Adrenal gland (tissue), 5 donors: ENCODE measurements around the gene NUDCD3.

Source experiments
- POLR2A ChIP-seq, 2 donors: fragments of 450-650 bp; IDR thresholded peaks; one replicate each; pipeline ENCODE4 v1.6.1; 2017; ENCODE audit warnings: antibody characterized with exemption in 2 of 2, mild to moderate bottlenecking in 2 of 2, moderate library complexity in 1 of 2
- TF ChIP-seq, protein P1 (sequence below), 6 experiments: fragments of 450-650 bp in 4 of 6; fragments of 200-600 bp in 2 of 6; sonication (generic) in 1 of 6; IDR thresholded peaks; 1 replicate in 5 of 6; 2 replicates in 1 of 6; pipeline versions ENCODE4 v1.5.1 to v1.8.0; 2016 to 2021; ENCODE audit warnings: antibody characterized with exemption in 6 of 6, mild to moderate bottlenecking in 2 of 6, moderate library complexity in 1 of 6
- donor health status: DM: no; HTN: no; CAD: no.

- TF ChIP-seq, protein P1, sequence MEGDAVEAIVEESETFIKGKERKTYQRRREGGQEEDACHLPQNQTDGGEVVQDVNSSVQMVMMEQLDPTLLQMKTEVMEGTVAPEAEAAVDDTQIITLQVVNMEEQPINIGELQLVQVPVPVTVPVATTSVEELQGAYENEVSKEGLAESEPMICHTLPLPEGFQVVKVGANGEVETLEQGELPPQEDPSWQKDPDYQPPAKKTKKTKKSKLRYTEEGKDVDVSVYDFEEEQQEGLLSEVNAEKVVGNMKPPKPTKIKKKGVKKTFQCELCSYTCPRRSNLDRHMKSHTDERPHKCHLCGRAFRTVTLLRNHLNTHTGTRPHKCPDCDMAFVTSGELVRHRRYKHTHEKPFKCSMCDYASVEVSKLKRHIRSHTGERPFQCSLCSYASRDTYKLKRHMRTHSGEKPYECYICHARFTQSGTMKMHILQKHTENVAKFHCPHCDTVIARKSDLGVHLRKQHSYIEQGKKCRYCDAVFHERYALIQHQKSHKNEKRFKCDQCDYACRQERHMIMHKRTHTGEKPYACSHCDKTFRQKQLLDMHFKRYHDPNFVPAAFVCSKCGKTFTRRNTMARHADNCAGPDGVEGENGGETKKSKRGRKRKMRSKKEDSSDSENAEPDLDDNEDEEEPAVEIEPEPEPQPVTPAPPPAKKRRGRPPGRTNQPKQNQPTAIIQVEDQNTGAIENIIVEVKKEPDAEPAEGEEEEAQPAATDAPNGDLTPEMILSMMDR (IDR thresholded peaks at IDR 0.05), result no peak
- no peak for TF ChIP-seq POLR2A (IDR thresholded peaks at IDR 0.05)
Measured at GRCh38 chr7:44496385-44496784, 5.9 kb upstream of the NUDCD3 start.
